ENCODE data around the gene ZNF69. TPM values are rescaled to one million over a fixed set of nuclear protein-coding genes. Genes with fewer than 3 reads are reported as not detected.
"Not testable (repeated sequence)": the region's sequence is repeated elsewhere in the genome, so short reads cannot be mapped to it uniquely, and the experiment has no call there.

ZNF69 gene
- total RNA-seq, 2 experiments from 2014 or later = 9.7 to 13.9 TPM

- Histone ChIP-seq H3K9me2 (ENCODE audit: insufficient read depth, low read length) (no peaks in the 10 kb centered on the region), H4K20me1 (ENCODE audit: insufficient read depth, low read length) (no peaks in the 10 kb centered on the region), H3K4me1 (ENCODE audit: insufficient read depth, low read length, poor library complexity, severe bottlenecking) (peaks cover 20% of the 10 kb centered on the region), H3K9me3 (ENCODE audit: low read length) (no peaks in the 10 kb centered on the region; the same call in 1 of the 2 replicates), H3K4me3 (ENCODE audit: low read depth, low read length, poor library complexity, severe bottlenecking) (peak within 1 kb of the TSS; percentile 79), H3K27ac (ENCODE audit: low read depth, low read length, poor library complexity, severe bottlenecking) (peak within 1 kb of the TSS; percentile 61), H3K4me2 (ENCODE audit: low read length) (peak within 1 kb of the TSS; percentile 77), H3K79me2 (ENCODE audit: insufficient read depth, low read depth, low read length) (peaks cover 42% of the 10 kb centered on the region; the same call in 1 of the 2 replicates), H3K36me3 (ENCODE audit: insufficient read depth, low read length) (peaks cover 27% of the 10 kb centered on the region), H2AFZ (ENCODE audit: low read length) (peak within 1 kb of the TSS; percentile 89)
- TF ChIP-seq EZH2phosphoT487 (IDR thresholded peaks at IDR 0.05; ENCODE audit: borderline replicate concordance, low read depth, low read length) = no peak
- TF ChIP-seq, protein P1, sequence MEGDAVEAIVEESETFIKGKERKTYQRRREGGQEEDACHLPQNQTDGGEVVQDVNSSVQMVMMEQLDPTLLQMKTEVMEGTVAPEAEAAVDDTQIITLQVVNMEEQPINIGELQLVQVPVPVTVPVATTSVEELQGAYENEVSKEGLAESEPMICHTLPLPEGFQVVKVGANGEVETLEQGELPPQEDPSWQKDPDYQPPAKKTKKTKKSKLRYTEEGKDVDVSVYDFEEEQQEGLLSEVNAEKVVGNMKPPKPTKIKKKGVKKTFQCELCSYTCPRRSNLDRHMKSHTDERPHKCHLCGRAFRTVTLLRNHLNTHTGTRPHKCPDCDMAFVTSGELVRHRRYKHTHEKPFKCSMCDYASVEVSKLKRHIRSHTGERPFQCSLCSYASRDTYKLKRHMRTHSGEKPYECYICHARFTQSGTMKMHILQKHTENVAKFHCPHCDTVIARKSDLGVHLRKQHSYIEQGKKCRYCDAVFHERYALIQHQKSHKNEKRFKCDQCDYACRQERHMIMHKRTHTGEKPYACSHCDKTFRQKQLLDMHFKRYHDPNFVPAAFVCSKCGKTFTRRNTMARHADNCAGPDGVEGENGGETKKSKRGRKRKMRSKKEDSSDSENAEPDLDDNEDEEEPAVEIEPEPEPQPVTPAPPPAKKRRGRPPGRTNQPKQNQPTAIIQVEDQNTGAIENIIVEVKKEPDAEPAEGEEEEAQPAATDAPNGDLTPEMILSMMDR (conservative IDR thresholded peaks at IDR 0.05; ENCODE audit: low read length) = no peak
- intact Hi-C loops (cut with micrococcal nuclease; ENCODE audit: unreplicated experiment) = no loop called here
- no TSS peak for BruUV-seq (replicated peaks)
- peak; percentile 97 for DNase-seq (ENCODE audit: low spot score)
- POLR2A ChIA-PET = interaction anchor here (0.5 to 1.0 kb wide), 3 partner anchors 20 to 149 kb away, joined by 3 to 6 read pairs (median 4); no protein-coding TSS in a partner anchor
- CTCF ChIA-PET (ENCODE audit: unreplicated experiment) = no interaction called here
These were observed 38.8 kb upstream of the ZNF69 start, which contains the start of gene ZNF439 for GRCh38 chr19:11848594-11849469. Gene ZNF439 (plus strand): TSS chr19:11848726. CDS start chr19:11848868, 142 bp downstream.

- H3K27ac ChIP-seq (ENCODE audit: low read depth, low read length, poor library complexity, severe bottlenecking) = peak overlapping the region; percentile 61
- peaks cover 39% of the 10 kb centered on the region for H3K36me3 ChIP-seq (ENCODE audit: insufficient read depth, low read length)
- peak overlapping the region; percentile 79 for H3K4me3 ChIP-seq (ENCODE audit: low read depth, low read length, poor library complexity, severe bottlenecking)
- peak overlapping the region; percentile 77 for H3K4me2 ChIP-seq (ENCODE audit: low read length)
- H4K20me1 ChIP-seq (ENCODE audit: insufficient read depth, low read length); POLR2A ChIA-PET; BruUV-seq (replicated peaks); H3K9me3 ChIP-seq (ENCODE audit: low read length); CTCF ChIA-PET (ENCODE audit: unreplicated experiment); intact Hi-C loops (cut with micrococcal nuclease; ENCODE audit: unreplicated experiment); H2AFZ ChIP-seq (ENCODE audit: low read length); H3K9me2 ChIP-seq (ENCODE audit: insufficient read depth, low read length): not testable (repeated sequence)
- peaks cover 47% of the 10 kb centered on the region; the same call in 1 of the 2 replicates for H3K79me2 ChIP-seq (ENCODE audit: insufficient read depth, low read depth, low read length)
- peak; percentile 11 for DNase-seq (ENCODE audit: low spot score)
- H3K4me1 ChIP-seq (ENCODE audit: insufficient read depth, low read length, poor library complexity, severe bottlenecking) = peaks cover 20% of the 10 kb centered on the region
These were observed 37.3 kb upstream of the ZNF69 start for GRCh38 chr19:11850289-11850688.

DNA sequence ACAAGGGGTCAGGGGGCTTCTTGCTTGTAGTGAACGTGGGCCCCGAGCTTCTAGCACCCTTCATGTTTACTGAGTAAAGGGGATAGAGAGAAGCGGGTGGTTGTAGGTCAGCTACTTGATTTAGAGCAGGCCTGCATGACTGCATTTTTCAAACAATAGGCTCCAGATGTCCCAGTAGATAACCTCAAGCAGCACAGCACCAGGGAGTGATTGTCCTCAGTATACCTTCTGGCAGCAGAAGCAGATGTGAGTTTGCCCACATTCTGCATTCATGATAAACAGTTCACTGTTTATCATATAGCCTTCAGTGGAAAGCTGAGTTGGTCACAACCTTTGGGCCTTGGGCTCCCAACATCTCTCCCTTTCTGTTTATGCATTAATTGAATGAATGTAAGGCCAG lies 34.2 kb upstream of the ZNF69 start:
- intact Hi-C loops (cut with micrococcal nuclease; ENCODE audit: unreplicated experiment) = no loop called here
- TF ChIP-seq, protein P1 (conservative IDR thresholded peaks at IDR 0.05; ENCODE audit: low read length) = no peak
- TF ChIP-seq EZH2phosphoT487 (IDR thresholded peaks at IDR 0.05; ENCODE audit: borderline replicate concordance, low read depth, low read length) = no peak
- H2AFZ ChIP-seq (ENCODE audit: low read length) = no peak overlapping the region
- H3K9me3 ChIP-seq (ENCODE audit: low read length) = no peaks in the 10 kb centered on the region; the same call in 1 of the 2 replicates
- no peak overlapping the region for H3K4me3 ChIP-seq (ENCODE audit: low read depth, low read length, poor library complexity, severe bottlenecking)
- BruUV-seq (replicated peaks) = no TSS peak
- no peaks in the 10 kb centered on the region for H3K9me2 ChIP-seq (ENCODE audit: insufficient read depth, low read length)
- peaks cover 47% of the 10 kb centered on the region; the same call in 1 of the 2 replicates for H3K79me2 ChIP-seq (ENCODE audit: insufficient read depth, low read depth, low read length)
- ChIA-PET CTCF (ENCODE audit: unreplicated experiment) (no interaction called here), POLR2A (no interaction called here)
- H3K4me1 ChIP-seq (ENCODE audit: insufficient read depth, low read length, poor library complexity, severe bottlenecking) = peaks cover 13% of the 10 kb centered on the region
- H3K27ac ChIP-seq (ENCODE audit: low read depth, low read length, poor library complexity, severe bottlenecking) = no peak overlapping the region
- H3K4me2 ChIP-seq (ENCODE audit: low read length) = no peak overlapping the region
- no peak for DNase-seq (ENCODE audit: low spot score)
- peaks cover 41% of the 10 kb centered on the region for H3K36me3 ChIP-seq (ENCODE audit: insufficient read depth, low read length)
- H4K20me1 ChIP-seq (ENCODE audit: insufficient read depth, low read length) = no peaks in the 10 kb centered on the region

Measured in OCI-LY7 (cell line).